CD4-positive, alpha-beta T cell treated with Interleukin-4 for 4 hours (primary cell): Measurements from ENCODE around the gene RD3L.
"Not testable (repeated sequence)": the region's sequence is repeated elsewhere in the genome, so short reads cannot be mapped to it uniquely, and the experiment has no call there.

ENCODE experiments used
- DNase-seq: peaks from one replicate; pipeline ENCODE4 v3.0.0-alpha.2; 2020

The RD3L gene

DNA sequence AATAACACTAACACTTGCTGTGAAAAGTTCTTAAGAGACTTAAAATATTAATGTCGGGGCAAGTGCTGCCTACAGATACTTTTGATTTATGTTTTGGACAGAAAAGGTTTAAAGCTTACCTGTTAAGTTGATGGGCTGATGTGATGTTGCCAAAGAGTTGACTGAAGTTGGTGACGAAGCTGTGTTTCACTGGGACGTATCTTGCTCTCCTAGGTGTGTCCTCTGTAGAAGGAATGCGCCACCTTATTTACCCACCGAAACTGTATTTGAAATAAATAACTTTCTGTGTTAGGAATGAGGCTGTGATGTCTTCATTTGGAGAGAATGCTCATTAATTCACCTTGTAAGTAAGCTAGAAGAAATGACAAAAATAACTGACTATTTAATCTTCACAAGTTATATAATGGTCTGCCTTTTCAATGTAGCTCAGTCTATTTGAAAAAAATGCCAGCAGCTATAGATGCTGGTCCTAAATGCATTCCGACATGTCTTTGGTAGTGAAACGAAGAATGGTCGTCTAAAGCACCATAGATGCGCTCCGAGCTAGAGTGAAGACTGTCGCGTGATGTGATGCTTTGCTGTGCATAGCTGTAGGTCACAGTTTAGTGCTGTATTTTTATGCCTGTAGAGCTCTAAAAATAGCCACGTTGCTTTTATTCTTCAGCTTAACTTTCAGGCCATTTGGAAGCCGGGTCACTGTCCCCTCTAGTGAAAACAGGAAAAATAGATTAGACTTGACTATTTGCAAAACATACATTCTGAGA, at the start of gene RD3L:
Gene RD3L (minus strand): TSS at position 557 of the 764 bp plus-strand sequence. CDS start 834 bp downstream, outside the sequence.
- no peak for DNase-seq

DNA sequence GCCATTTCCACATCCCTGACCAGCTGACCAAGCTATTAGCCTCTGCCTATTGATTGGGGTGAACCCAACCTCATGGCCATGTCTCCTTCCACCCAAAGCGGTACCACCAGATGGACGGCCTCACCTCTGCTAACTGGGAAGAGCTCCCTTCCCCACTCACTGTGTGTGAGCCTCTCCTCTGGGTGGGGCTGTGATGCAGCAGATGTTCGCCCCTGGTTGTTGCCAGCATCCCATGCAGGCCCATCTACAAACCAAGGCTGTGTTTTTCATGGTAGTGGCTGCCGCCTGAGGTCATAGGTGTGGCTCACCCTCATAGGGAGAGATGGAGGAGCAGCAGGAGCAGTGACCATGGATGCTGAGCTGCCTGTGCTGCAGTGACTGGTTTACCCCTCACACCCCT, 47.6 kb upstream of the RD3L start:
- DNase-seq: no peak

DNA sequence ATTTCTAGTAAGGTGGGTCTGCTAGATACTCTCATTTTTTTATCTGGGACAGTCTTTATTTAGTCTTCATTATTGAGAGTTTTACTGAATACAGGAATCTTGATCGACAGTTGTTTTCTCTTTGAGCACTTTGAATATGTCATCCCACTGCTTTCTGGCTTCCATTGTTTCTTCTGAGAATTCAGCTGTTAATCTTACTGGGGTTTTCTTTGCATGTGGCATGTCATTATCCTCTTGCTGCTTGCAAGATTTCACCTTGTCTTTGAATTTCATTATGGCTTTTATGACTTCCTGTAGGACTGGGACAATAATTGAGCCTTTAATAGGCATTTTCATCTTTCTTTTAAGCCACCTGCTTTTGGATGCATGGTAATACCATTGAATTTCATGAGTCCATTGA, 46.7 kb upstream of the RD3L start:
- no peak for DNase-seq

DNA sequence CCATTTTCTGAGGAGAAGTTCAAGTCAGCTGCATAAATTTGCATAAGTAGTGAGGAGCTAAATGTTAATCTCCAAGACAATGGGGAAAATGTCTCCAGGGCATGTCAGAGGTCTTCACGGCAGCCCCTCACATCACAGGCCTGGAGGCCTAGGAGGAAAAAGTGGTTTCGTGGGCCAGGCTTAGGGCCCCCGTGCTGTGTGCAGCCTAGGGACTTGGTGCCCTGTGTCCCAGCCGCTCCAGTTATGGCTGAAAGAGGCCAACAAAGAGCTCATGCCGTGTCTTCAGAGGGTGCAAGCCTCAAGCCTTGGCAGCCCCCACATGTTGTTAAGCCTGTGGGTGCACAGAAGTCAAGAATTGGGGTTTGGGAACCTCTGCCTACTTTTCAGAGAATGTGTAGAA, 41.9 kb upstream of the RD3L start:
- no peak for DNase-seq

DNA sequence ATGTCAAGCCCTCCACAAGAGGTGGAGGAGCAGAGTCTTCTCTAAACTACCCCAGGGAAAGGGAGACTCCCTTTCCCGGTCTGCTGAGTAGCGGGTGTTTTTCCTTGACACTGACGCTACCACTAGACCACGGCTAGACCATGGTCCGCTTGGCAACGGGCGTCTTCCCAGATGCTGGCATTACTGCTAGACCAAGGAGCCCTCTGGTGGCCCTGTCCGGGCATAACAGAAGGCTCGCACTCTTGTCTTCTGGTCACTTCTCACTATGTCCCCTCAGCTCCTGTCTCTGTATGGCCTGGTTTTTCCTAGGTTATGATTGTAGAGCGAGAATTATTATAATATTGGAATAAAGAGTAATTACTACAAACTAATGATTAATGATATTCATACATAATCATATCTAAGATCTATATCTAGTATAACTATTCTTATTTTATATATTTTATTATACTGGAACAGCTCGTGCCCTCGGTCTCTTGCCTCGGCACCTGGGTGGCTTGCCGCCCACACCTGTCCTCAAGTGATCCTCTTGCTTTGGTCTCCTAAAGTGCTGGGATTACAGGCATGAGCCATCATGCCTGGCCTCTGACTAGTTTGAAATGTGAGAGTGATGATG, 38.4 kb upstream of the RD3L start:
- not testable (repeated sequence) for DNase-seq

DNA sequence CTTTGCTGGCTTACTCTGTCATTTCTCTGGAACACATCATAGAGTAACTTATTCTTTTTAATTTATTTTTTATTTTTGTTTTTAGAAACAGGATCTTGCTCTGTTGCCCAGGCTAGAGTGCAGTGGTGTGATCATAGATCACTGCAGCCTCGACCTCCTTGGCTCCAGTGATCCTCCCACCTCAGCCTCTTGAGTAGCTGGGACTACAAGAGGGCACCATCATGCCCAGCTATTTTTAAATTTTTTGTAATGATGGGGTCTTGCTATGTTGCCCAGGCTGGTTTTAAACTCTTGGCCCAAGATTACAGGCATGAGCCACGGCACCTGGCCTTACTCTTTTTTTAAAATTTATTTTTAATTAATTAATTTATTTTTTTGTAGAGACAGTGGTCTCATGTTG, 32.2 kb upstream of the RD3L start:
- no peak for DNase-seq

DNA sequence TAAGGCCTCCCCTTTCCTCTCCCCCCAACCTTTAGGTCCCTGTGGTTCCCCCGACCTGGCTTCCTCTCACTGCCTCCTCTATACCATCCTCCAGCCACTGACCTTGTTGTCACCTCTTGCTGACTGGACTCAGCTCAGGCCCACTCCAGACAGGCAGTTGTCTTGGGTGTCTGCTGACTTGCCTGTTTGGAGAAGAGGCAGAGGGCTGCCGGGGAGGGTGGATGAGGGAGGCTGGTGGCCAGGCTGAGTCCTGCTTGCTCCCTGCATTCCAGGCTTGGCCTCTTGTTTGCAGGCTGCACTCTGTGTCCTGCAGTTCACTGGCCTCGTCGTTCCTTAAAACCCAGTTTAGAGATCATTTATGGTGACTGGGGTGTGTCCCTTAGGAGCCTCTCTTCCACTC, 31.0 kb upstream of the RD3L start:
- DNase-seq: no peak

DNA sequence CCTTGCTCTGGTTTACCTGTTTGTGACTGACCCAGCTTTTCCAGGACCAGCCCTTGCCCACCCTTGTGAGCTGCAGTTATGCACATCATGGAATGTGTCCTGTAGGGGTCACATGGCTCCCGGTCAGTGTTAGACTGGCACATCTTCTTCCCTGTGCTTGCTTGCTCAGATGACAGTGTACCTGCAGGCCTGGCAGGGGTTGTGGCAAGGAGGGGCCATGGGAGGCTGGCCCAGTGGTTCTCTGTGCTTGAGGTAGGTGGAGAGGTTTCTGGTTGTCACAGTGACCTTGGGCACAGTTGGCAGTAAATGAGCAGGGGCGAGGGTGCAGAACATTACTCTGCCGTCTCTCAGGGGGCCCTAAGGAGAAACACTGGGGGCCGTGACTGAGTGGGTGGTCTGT, 27.6 kb upstream of the RD3L start:
- no peak for DNase-seq

DNA sequence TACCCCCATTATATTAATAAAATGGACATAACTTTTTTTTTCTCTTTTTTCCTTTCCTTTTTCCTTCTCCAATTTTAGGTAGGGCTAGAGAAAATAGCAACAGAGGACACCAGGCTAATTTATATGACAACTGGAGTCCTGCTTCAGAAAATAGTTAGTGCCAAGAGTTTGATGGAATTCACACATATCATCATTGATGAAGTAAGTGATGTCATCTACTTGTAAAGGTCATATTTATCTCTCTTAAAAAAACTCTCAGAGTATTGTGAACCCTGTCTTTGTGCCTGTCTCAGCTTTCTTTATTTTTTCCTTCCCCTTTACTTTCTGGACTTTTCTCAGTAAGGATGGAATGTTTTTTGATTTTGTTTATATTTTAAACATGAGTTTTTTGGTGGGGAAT, 24.3 kb upstream of the RD3L start:
- DNase-seq: no peak

DNA sequence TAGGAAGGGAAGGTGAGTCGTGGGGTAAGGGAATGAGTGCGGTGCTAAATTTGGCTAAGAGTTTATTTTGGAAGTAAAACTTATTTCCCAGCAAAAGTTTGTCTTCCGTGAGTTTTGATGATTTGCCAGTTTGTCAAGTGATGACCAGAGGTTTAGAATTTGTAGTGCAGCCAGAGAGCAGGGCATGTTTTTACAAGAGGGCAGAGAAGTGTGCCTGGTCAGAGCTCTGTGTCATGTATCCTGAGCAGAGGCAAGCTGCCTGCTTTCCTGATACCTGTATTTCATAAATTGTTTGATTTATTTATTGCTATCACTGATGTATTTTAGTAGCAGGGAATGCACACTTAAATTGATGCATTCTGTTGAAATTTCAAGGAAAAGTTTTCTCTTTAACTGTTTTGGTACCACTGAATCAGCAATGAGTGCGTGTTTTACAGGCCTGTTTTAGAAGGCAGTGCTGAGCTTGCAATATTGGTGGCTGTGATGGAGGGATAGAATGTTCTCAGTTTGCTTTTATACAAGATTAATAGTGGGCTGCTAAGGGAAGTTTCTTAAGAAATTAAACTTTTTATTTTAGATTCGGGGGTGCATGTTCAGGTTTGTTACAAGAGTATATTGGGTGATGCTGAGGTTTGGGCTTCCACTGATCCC, 19.7 kb upstream of the RD3L start:
- no peak for DNase-seq

DNA sequence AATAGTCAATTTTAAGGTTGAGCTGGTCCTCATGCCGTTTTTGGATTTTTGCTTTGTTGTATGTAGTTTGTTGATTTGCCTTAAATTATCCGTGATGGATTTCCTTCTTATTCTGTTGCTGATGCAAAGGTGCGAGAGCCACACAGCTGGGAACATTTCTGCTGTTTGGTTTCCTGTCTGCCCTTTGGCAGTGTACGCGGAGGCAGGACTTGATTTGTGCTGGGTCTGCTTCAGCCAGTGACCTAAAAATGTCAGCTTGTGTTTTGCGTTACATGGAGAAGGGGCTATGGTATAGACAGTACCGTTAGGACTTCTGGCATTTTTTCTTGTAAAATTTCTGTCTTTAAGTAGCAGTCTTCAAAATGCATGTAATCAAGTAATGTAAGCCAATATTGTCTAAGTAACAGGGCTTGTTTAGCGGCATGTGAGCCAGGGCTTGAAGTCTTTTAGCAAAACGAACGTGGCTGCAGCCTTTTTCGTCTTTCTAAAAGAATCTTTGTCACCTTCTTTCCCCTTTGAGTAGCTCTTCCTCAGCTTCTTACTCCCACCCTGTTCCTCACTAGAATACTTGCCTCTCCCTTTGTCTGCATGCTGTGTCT, 18.2 kb upstream of the RD3L start:
- DNase-seq: no peak

DNA sequence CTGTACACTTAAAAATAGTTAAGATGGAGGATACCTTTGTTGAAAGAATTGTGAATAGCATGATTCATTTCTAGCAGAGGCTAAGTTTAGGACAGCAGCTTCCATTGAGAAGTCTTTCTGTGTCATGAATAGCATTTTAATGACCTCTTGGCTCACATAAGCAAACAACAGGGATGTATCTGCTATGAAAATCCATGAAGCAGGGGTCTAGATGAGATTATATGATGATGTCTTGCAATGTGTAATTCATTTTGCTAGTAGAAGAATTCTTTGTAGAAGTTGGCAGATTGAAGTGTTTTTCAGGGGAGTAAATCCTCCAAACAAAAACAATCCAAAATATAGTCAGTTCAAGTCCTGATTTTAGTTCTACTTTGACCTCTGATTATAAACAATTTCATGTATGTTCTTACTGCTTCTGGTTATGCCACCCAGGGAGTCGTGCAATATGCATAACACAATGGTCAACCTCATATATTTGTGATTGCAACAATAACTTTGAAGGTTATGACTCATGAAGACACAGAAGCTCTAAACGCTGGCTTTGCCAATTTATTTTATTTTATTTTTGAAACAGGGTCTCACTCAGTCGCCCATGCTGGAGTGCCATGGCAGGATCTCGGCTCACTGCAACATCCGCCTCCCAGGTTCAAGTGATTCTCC, 6.9 kb upstream of the RD3L start:
- DNase-seq: no peak

DNA sequence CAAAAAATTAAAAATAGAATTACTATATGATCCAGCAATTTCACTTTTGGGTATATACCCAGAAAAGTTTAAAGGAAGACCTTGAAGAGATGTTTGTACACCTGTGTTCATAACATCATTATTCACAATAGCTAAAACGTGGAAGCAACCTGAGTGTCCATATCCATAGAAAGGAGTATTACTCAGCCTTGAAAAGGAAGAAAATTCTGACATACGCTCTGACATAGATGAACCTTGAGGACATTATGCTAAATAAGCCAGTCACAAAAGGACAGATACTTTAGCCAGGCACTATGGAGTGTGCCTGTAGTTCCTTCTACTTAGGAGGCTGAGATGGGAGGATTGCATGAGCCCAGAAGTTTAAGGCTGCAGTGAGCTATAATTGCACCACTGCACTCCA, 6.1 kb upstream of the RD3L start:
- DNase-seq: no peak

DNA sequence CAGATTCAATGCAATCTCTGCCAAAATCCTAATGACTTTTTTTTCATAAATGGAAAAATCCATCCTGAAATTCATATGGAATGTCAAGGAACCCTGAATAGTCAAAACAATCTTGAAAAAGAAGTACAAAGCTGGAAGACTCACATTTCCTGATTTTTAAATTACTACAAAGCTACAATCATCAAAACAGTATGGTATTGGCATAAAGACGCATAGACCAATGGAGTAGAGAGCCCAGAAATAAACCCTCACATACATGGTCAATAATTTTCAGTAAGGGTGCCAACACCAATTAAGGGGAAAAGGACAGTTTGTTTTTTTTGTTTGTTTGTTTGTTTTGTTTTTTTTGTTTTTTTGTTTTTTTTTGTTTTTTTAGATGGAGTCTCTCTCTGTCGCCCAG, 4.6 kb upstream of the RD3L start:
- no peak for DNase-seq

DNA sequence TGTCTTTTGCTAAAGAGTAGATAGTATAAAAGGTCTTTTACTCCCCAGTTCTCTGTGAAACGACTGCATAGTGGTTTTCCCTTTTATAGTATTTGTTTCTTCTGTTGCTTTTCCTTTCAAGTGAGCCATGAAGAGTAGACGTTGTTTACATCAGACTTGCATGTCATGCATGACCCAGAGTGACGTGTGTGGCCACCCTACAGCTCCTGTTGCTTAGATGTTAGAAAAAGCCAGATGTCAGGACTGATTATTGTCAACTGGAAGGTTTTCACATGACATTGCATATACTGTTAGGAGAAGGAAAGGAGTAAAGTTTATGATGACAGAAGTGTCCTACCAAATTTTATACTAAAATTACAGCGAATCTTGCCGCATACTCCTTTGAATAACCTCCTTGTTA, 1.3 kb upstream of the RD3L start:
- no peak for DNase-seq

DNA sequence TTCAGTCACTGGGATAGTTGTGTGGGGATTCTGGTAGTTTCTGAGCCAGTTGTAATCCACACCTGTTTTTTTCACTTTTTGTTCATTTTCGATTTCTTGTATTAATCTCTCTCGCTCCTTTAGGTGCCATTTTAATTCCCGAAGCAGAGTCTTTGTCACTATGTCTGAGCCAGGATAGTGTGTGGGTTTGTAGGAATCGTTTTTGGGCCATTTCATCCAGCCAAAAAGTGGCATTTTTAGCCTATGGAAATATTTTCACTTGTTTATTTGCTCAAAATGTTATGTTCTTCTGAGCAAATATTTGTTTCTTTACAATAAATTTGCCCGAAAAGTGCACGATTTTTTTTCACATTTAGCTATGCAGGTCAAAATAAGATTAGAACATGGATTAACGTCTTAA, 867 bp downstream of the RD3L start:
- DNase-seq: no peak

DNA sequence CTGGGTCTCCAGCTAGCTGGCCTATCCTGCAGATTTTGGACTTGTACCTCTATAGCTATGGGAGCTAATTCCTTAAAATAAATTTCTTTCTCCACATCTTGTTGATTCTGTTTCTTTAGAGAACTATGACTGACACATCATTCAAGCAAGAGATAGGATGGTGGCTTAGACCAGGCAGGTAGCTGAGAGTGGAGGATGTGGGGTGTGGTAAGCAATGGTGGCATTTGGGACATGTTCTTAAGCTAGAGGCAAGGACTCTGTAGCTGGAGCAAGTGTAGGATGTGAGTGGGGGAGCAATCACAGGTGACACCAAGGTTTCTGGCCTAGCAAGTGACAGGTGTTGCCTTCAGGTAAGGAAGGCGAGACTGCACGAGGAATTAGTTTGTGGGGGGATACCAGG, 7.2 kb downstream of the RD3L start:
- no peak for DNase-seq

DNA sequence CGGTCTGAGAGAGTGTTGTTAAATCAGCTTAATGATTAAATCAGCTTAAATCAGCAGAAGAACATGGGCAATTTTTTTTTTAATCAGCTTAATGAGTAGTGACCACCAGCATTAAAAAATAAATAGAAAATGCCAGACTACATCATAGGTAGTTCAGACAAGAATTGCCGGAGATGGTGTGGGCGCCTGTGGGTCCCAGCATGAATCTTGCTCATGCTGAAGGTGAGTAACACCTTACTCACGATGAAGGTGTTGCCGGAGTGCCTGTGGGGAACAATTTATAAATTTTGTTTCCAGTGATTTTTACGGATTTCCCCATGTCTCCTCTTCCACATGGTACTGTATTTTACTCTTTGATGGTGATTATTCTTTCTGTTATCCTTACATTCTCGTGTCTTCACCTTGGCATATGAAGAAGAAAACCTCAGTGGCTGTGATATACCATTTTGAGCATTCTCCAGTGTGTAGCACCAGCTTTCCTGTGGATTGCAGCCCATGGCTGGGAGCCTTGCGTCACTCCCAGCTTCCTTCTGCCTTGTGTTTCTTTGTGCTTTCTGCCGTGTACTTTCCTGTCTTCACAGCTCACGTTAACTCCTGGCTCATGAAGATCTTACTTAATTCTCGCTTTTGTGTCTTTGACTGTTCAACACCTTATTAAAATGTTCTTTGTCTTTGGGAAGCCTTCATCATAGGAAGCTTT, 9.4 kb downstream of the RD3L start:
- no peak for DNase-seq

DNA sequence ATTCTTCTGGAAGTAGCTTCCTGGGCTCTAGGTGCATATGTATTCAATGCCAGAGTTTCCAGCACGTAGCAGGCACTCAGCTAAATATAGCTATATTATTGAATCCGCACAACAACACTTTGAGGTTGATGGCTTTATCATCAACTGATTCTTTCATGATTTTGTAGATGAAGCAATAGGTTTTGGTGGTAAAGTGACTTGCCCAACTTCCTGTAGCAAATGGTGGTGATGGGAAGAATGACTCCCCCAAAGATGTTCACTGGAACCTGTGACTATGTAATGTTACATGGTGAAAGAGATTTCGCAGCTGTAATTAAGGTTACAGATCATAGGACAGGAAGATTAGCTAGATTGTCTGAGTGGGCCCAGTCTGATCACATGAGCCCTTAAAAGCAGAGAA, 10.9 kb downstream of the RD3L start:
- DNase-seq: no peak

DNA sequence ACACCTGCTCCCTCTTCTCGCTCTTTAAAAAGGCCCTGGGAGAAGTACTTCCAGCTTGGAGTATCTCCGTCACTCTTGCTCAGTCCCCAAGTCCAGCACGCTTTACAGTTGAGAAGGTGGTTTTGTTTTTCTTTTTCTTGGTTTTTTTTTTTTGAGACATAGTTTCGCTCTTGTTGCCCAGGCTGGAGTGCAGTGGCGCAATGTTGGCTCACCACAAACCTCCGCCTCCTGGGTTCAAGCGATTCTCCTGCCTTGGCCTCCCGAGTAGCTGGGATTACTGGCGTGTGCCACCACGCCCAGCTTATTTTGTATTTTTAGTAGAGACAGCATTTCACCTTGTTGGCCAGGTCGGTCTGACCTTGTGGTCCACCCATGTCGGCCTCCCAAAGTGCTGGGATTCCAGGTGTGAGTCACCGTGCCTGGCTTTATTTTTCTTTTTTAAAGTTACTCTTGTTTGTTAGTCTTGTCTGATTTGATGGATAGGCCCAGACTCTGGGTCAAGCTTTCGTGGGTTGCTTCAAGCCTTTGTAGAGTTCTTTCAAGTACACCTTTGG, 12.2 kb downstream of the RD3L start:
- DNase-seq: no peak

DNA sequence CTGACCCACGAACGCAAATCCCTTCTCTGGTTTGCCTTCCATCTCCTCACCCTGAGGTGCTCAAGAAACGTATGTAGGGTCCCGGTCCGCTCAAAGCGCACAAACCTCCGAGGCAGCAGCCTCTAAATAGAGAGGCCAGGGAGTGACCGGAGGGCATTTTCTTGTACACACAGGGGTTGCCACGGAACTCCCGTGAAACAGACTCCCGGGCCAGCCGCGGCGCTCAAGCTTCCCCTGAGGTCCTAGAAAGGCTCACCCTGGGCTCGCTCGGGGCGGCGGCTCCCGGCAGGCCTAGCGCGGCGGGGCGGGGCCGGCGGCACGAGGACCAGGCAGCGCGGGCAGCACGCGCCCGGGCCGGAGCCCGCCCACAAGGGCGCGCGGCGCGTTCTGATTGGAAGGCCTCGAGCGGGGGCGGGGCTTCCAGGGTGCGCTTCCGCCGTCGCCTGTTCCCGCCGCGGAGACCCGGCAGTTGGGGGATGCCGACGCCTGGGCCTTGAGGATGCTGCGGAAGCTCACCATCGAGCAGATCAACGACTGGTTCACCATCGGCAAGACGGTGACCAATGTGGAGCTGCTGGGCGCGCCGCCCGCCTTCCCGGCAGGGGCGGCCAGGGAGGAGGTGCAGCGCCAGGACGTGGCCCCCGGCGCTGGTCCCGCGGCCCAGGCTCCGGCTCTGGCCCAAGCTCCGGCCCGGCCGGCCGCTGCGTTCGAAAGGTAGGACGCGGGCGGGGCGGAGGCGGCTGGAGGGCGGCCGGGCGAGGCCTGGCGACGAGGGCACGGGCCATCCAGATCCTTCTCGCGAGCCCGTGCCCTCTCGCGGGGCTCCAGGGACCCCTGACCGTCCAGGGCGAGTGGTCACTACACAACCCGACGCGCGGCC, 14.1 kb downstream of the RD3L start, which contains the start of gene TDRD9:
Gene TDRD9 (plus strand): TSS at position 446 of the 880 bp plus-strand sequence. CDS start 54 bp downstream, at position 500.
- DNase-seq: no peak
